Stimulated activated CD4-positive, alpha-beta T cell treated with anti-CD3 and anti-CD28 coated beads, Interleukin-1b, Interleukin-23, amount 100 ng/mL, for 1 hour (primary cell): Measurements from ENCODE around the gene UNC119.
A peak's percentile ranks its signal among the peaks of the same experiment; 100 is the strongest.

ENCODE experiments used
- DNase-seq, 2 donors: peaks; one replicate each; pipeline ENCODE4 v3.0.0-alpha.2; 2020; ENCODE audit warnings: low read depth in 2 of 2

Gene UNC119

GRCh38 chr17:28573040-28573380 lies 20.6 kb upstream of the UNC119 start:
- no peak for DNase-seq

- DNase-seq, result no peak
Observed at GRCh38 chr17:28572259-28573039, 20.0 kb upstream of the UNC119 start.

- DNase-seq, result peak; percentile 71 to 79
Observed at GRCh38 chr17:28571361-28572122, 19.1 kb upstream of the UNC119 start, which contains the start of gene PIGS. Gene PIGS, minus strand, starts transcription at chr17:28571524. Its CDS starts 28 bp downstream, at chr17:28571496.

GRCh38 chr17:28570716-28571360 lies 18.4 kb upstream of the UNC119 start:
- no peak for DNase-seq

GRCh38 chr17:28569446-28569845 lies 17.0 kb upstream of the UNC119 start:
- DNase-seq, result no peak

- DNase-seq, result no peak
Observed at GRCh38 chr17:28567604-28568003, 15.2 kb upstream of the UNC119 start.

GRCh38 chr17:28563475-28563874 lies 11.1 kb upstream of the UNC119 start:
- DNase-seq, result no peak

- DNase-seq, result no peak
Observed at GRCh38 chr17:28555022-28555421, 2.6 kb upstream of the UNC119 start.

- no peak for DNase-seq
Observed at GRCh38 chr17:28554565-28554964, 2.1 kb upstream of the UNC119 start.

- DNase-seq, result no peak
Observed at GRCh38 chr17:28553000-28553505, 629 bp upstream of the UNC119 start.

GRCh38 chr17:28551421-28552175 lies 826 bp downstream of the UNC119 start:
- DNase-seq, result no peak

GRCh38 chr17:28550858-28551257 lies 1.6 kb downstream of the UNC119 start:
- DNase-seq, result no peak

- peak; percentile 21 to 27 for DNase-seq
Observed at GRCh38 chr17:28549236-28550132, 2.9 kb downstream of the UNC119 start.

- no peak for DNase-seq
Observed at GRCh38 chr17:28548417-28549130, 3.9 kb downstream of the UNC119 start.

GRCh38 chr17:28547623-28548416 lies 4.6 kb downstream of the UNC119 start:
- peak in 1 of 2 donors; percentile 49 for DNase-seq

GRCh38 chr17:28547096-28547622 lies 5.3 kb downstream of the UNC119 start:
- DNase-seq, result no peak

- DNase-seq, result no peak
Observed at GRCh38 chr17:28545787-28546415, 6.5 kb downstream of the UNC119 start.

GRCh38 chr17:28545141-28545503 lies 7.3 kb downstream of the UNC119 start:
- DNase-seq, result no peak
